ENCODE data around the gene PTPRN2.

The PTPRN2 gene

DNA sequence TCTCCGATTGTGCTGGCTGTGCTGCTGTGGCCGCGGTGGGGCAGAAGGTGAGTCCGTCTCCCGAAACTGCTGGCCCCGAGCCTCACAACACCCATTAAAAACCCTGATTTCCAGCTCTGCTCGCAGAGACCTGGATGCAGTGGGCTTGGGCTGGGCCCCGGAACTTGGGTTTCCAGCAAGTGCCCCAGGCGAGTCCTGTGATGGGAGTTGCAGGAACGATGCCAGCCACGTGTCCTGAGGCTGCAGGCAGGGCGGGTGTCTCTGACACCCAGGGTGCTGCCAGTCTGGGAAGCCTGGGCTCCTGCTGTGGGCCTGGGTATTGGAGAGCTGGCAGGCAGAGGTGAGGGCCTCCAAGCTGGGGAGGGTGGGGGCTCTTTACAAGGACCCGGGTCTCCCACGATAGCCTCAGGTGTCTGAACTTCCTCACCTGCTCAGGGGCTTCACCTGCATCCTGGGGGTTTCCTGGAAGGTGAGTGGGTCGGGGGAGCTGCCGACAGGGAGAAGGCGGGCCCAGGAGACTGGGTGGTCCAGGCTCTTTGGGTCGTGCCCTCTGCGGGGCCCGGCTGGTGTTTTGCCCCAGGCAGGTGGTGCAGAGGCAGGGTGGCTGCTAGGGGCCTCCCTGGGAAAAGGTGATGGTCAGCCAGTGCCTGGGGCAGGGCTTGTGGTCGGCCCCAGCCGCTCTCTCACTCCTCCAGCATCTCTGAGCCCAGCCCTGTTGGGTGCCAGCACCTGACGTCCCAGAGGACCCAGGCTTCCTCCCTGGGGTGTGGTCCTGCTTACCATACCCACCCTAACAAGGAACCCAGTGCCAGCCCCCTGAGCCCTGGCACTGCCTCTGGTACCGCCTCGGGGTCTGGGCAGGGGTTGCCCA, 1070.5 kb downstream of the PTPRN2 start:
- no peak for DNase-seq (ENCODE audit: low read depth)
- H3K4me3 ChIP-seq (ENCODE audit: low read depth, low read length): no peak overlapping the region
- TF ChIP-seq, protein P1, sequence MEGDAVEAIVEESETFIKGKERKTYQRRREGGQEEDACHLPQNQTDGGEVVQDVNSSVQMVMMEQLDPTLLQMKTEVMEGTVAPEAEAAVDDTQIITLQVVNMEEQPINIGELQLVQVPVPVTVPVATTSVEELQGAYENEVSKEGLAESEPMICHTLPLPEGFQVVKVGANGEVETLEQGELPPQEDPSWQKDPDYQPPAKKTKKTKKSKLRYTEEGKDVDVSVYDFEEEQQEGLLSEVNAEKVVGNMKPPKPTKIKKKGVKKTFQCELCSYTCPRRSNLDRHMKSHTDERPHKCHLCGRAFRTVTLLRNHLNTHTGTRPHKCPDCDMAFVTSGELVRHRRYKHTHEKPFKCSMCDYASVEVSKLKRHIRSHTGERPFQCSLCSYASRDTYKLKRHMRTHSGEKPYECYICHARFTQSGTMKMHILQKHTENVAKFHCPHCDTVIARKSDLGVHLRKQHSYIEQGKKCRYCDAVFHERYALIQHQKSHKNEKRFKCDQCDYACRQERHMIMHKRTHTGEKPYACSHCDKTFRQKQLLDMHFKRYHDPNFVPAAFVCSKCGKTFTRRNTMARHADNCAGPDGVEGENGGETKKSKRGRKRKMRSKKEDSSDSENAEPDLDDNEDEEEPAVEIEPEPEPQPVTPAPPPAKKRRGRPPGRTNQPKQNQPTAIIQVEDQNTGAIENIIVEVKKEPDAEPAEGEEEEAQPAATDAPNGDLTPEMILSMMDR (IDR thresholded peaks at IDR 0.05; ENCODE audit: control insufficient read depth, extremely low read depth, insufficient read depth): no peak

DNA sequence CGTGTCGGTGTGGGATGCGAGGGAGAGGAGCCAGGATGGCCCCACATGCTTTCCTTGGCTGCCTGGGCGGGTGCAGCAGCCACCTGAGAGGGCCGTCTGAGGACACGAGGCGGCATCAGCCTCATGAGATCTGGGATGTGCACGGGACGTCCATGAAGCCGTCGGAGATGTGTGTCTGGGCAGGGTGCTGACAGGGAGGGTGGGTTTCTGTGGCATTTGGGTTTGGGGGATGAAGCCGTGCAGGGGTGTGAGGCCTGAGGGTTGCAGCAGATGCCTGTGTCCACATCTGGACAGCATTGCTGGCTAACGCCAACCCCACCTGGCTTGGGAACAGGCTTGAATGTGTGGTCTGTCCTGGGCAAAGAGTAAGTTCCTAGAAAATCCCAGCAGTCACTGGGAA, 1071.3 kb downstream of the PTPRN2 start:
- H3K4me3 ChIP-seq (ENCODE audit: low read depth, low read length): no peak overlapping the region
- TF ChIP-seq, protein P1 (IDR thresholded peaks at IDR 0.05; ENCODE audit: control insufficient read depth, extremely low read depth, insufficient read depth): no peak
- no peak for DNase-seq (ENCODE audit: low read depth)

DNA sequence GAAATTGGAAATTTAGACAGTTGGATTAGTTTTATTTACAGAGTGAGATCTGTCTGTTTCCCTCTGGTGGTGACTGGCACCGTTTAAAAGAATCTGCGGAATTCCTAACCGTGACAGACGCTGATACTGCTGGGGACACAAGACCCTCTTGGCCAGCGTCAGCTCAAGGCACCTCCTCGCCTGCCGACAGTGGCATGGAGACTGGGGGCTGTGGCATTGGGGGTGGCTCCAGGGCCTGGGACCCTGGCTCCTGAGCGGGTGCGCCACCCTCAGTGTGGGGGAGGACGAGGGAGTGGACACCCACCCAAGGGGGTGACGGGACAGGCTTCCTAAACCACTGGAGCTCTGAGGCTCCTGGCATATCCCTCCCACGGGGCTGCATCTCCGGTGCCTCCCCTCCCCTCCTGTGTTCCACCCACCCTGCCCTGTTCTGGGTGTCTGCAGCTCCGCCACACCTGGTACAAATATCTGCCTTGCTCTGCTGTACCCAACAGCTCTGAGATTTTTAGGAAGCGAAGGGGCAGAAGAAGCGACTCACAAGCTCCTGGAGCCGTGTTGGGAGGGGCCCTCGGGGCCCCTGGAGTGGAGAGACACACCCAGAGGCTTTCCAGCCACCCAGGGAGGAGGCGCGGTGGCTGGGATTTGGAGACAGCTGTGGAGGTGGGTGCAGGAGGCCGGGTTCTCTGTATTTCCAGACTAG, 1072.1 kb downstream of the PTPRN2 start:
- TF ChIP-seq, protein P1 (IDR thresholded peaks at IDR 0.05; ENCODE audit: control insufficient read depth, extremely low read depth, insufficient read depth): no peak
- no peak overlapping the region for H3K4me3 ChIP-seq (ENCODE audit: low read depth, low read length)
- DNase-seq (ENCODE audit: low read depth): no peak

DNA sequence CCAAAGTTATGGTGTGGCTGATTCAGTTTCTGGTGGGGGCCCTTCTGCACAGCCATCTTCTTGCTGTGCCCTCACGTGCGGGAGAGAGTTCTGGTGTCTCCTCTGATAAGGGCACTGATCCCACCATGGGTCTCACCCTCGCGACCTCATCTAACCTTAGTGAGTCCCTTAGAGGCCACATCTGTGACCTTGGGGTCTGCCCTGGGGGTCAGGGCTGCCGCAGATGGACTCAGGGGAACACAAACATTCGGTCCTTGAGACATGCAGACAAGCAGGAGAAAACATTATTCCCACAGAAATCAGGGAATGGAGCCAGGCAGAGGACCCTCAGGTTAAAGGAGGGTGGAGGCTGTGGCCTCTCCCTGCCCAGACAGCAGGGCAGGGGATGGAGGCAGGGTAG, 1072.9 kb downstream of the PTPRN2 start:
- no peak overlapping the region for H3K4me3 ChIP-seq (ENCODE audit: low read depth, low read length)
- DNase-seq (ENCODE audit: low read depth): no peak
- TF ChIP-seq, protein P1 (IDR thresholded peaks at IDR 0.05; ENCODE audit: control insufficient read depth, extremely low read depth, insufficient read depth): no peak

DNA sequence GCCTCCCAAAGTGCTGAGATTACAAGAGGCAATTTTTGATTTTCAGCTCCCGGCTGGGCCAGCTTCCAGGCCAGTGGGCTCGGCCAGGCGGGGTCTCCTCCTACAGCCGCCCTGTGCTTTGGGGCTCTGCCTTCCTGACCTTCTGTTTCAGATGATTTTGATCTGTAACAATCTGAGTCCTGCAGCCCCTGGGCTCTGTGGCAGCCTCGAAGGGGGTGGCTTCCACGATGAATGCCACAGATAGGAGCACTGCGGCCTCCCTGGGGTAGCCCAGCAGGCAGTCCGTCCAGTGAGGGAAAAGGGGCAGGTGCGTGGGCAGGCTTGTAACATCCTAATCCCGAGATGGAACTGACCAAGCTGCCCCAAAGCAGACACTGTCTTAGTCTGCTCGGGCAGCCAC, 1073.3 kb downstream of the PTPRN2 start:
- TF ChIP-seq, protein P1 (IDR thresholded peaks at IDR 0.05; ENCODE audit: control insufficient read depth, extremely low read depth, insufficient read depth): no peak

DNA sequence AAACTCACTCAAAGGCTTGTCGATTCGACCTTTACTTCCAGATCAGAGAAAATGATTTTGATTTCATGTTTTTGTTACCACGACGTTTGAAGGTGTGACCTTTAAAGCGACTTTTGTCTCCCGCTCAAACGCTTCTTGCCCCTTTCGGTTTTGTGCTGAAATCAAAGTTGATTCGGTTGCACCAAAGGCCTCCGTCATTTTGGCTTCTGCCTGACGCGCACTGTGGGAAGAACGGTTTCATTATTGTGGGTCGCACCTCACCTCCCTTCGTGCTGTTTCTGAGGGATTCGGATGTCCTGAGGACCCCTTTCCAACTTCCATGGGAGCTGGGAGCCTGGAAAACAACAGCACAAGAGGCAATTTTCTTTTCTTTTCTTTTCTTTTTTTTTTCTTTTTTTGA, 1073.9 kb downstream of the PTPRN2 start:
- TF ChIP-seq, protein P1 (IDR thresholded peaks at IDR 0.05; ENCODE audit: control insufficient read depth, extremely low read depth, insufficient read depth): no peak
- DNase-seq (ENCODE audit: low read depth): no peak
- H3K4me3 ChIP-seq (ENCODE audit: low read depth, low read length): no peak overlapping the region

More for the DNA sequence above, 1073.3 kb downstream of the PTPRN2 start:
- no peak overlapping the region for H3K4me3 ChIP-seq (ENCODE audit: low read depth, low read length)
- DNase-seq (ENCODE audit: low read depth): no peak

All from LNCaP clone FGC (cell line).